ES-I3 (cell line): Measurements from ENCODE around the gene IRF1.

Source experiments
- H3K36me3 ChIP-seq: 2 replicates; pipeline ENCODE4 v1.6.1; 2013; ENCODE audit warnings: mild to moderate bottlenecking, low read length, control low read depth, moderate library complexity; ENCODE audit not compliant: insufficient read depth
- H3K4me1 ChIP-seq: 2 replicates; pipeline ENCODE4 v1.6.1; 2013; ENCODE audit warnings: mild to moderate bottlenecking, control low read depth, low read length; ENCODE audit not compliant: insufficient read depth
- H3K9ac ChIP-seq: 2 replicates; pipeline ENCODE4 v1.6.1; 2013; ENCODE audit warnings: low read depth, mild to moderate bottlenecking, low read length, moderate library complexity
- H3K9me3 ChIP-seq: 2 replicates; pipeline ENCODE4 v1.6.1; 2013; ENCODE audit warnings: mild to moderate bottlenecking, low read length, moderate library complexity; ENCODE audit not compliant: control insufficient read depth, insufficient read depth

Gene IRF1

GRCh38 chr5:132506094-132506692 lies 15.6 kb upstream of the IRF1 start:
- Histone ChIP-seq H3K4me1 (no peaks in the 10 kb centered on the region), H3K9me3 (peaks cover 3% of the 10 kb centered on the region), H3K9ac (no peak overlapping the region)

DNA sequence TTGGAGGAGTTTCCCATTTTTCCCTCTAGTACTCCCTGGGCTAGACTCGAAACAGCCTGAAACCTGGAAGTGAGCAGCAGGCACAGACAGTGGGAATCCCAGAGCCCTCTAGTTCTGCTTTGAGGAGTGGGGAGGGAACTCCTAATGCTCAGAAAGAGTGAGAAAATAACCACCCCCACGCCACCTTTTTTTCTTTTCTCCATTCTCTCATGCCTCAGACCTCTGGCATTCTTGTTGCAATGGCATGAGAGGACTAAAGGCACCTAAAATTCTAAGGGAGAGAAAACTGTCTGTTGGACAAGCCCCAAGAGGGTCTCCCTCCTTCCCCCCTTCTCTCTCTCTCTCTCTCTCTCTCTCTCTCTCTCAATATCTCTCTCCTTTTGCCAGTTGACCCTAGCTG lies 15.1 kb upstream of the IRF1 start:
- H3K9me3 ChIP-seq: peaks cover 3% of the 10 kb centered on the region
- no peaks in the 10 kb centered on the region for H3K36me3 ChIP-seq
- no peaks in the 10 kb centered on the region for H3K4me1 ChIP-seq
- no peak overlapping the region for H3K9ac ChIP-seq

More at GRCh38 chr5:132506094-132506692, 15.6 kb upstream of the IRF1 start:
- H3K36me3 ChIP-seq: no peaks in the 10 kb centered on the region

- Histone ChIP-seq H3K9ac (no peak overlapping the region), H3K9me3 (no peaks in the 10 kb centered on the region; the same call in 1 of the 2 replicates), H3K36me3 (no peaks in the 10 kb centered on the region), H3K4me1 (no peaks in the 10 kb centered on the region)
Measured at GRCh38 chr5:132504746-132505145, 14.2 kb upstream of the IRF1 start.

DNA sequence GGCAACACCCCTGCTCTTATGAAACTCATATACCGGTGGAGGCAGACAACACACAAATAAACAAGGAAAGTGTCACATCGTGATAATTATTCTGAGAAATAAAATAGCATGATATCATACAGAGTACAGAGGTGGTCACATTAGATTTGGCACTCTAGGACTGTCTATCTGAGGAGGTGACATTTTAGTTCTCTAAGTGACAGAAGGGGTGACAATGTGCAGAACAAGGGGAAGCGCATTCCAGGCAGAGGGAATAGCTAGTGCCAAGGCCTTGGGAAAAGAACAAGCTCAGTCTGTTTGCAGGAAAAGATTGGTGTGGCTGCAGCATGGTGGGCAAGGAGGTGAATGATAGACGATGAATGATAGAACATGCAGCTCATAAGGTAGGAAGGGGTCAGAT lies 12.7 kb upstream of the IRF1 start:
- H3K9me3 ChIP-seq: no peaks in the 10 kb centered on the region
- no peaks in the 10 kb centered on the region for H3K4me1 ChIP-seq
- H3K36me3 ChIP-seq: no peaks in the 10 kb centered on the region
- H3K9ac ChIP-seq: no peak overlapping the region

GRCh38 chr5:132501961-132502931 lies 11.7 kb upstream of the IRF1 start:
- H3K9ac ChIP-seq: no peak overlapping the region
- H3K4me1 ChIP-seq: no peaks in the 10 kb centered on the region; the same call in 1 of the 2 replicates
- no peaks in the 10 kb centered on the region for H3K9me3 ChIP-seq
- no peaks in the 10 kb centered on the region for H3K36me3 ChIP-seq

DNA sequence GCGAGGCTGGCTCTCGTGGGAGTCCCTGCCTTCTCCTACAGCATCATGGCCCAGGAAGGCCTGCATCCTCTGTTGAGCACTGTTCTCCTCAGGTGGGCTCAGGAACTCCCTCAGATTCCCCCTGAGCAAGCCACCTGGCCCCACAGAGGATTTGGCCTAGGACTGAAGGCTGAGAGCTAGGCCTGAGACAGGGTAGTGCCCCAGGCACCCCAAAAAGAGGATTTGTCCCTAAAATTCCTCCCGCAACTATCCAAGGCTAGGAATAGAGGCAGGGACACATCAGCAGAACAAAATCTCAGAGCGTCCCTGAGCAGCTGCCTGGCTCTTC lies 11.0 kb upstream of the IRF1 start:
- no peaks in the 10 kb centered on the region for H3K36me3 ChIP-seq
- H3K9ac ChIP-seq: no peak overlapping the region
- no peaks in the 10 kb centered on the region; the same call in 1 of the 2 replicates for H3K4me1 ChIP-seq
- H3K9me3 ChIP-seq: no peaks in the 10 kb centered on the region

GRCh38 chr5:132500931-132501628 lies 10.5 kb upstream of the IRF1 start:
- Histone ChIP-seq H3K36me3 (no peaks in the 10 kb centered on the region), H3K9ac (no peak overlapping the region), H3K9me3 (no peaks in the 10 kb centered on the region), H3K4me1 (no peaks in the 10 kb centered on the region; the same call in 1 of the 2 replicates)

GRCh38 chr5:132500244-132500930 lies 9.8 kb upstream of the IRF1 start:
- no peak overlapping the region for H3K9ac ChIP-seq
- peaks cover under 1% of the 10 kb centered on the region; the same call in 1 of the 2 replicates for H3K4me1 ChIP-seq
- H3K9me3 ChIP-seq: no peaks in the 10 kb centered on the region
- H3K36me3 ChIP-seq: no peaks in the 10 kb centered on the region

DNA sequence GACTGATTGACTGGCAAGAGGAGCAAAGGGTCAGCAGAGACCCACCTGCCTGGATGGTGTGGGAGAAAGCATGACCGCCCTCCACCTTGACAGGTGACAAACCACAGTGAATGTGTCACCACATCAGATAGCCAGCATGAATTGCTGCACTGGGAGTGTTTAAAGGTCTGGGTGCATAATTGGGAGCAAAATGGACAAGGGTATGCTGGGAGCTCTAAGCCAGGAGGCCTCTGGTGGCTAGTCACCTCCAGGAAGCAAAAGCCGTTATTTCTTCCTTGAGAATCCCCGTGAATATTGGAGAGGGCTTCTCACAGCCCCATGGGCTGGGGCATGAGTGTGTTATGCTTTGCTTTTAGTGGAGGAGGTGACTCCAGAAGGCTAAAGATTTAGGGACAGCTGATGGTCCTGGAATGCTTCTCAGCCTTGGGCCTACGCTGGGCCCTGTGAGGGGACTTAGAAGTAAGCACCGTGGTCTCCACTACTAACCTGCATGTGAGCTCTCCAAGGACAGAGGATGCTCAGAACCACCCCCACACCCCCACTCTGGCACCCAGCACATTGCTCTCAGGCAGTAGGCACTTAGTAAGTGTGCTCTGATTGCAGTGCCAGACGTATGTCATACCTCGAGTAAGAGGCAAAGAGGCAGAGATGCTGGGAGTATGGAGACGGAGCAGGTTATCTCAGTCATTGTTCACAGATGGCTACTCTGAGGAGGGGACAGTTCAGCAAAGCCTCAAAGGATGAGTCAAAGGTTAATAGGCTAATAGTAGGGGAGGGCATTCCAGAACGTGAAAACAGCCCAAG lies 9.1 kb upstream of the IRF1 start:
- no peak overlapping the region for H3K9ac ChIP-seq
- H3K36me3 ChIP-seq: no peaks in the 10 kb centered on the region
- H3K4me1 ChIP-seq: peaks cover 5% of the 10 kb centered on the region; the same call in 1 of the 2 replicates
- no peaks in the 10 kb centered on the region for H3K9me3 ChIP-seq

DNA sequence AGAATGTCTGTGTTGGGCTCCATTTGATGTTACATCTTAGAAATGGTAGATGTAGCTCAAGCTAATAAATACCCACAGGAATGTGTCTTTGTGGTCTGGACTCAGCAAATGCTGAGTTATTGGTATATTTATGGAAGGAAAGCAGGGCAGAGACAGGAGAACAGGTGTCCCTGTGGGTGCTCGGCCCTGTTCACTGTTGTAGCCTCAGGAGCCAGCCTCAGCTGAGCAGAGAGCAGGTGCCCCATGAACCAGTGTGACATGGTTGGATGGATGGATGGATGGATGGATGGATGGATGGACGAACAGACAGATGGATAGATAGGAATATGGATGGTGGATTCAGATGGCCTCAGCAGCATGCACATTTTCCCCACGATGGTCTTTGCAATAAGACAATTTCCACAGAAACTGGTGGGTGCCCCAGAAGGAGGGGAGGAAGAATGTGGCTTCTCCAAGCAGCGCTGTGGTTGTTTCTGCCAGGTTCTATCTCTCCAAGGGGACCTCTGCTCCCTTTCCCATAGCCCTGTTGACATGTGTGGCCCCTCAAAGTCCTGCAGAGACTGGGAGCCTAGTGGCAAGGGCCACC lies 8.2 kb upstream of the IRF1 start:
- Histone ChIP-seq H3K36me3 (no peaks in the 10 kb centered on the region), H3K4me1 (peaks cover 5% of the 10 kb centered on the region; the same call in 1 of the 2 replicates), H3K9ac (no peak overlapping the region), H3K9me3 (no peaks in the 10 kb centered on the region)

DNA sequence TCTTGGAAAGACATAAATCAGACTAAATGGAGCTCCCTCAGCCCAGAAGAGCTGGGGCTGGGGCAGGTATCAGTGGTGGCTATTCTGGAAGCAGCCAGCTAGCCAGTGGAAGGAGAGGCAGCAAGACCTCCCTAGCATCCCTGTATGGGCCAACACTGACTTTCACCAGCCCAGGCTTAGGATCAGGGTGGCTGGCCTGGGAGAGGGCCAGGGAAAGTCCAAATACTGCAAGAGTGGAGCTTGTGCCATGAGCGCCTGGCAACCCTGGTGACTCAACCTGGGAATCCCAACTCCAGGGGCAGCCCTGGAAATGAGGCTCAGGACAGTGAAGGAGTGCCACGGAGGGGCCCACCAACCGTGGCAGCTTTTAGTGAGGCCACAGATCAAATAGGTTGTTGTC lies 7.6 kb upstream of the IRF1 start:
- H3K4me1 ChIP-seq: peaks cover 5% of the 10 kb centered on the region; the same call in 1 of the 2 replicates
- no peak overlapping the region for H3K9ac ChIP-seq
- H3K9me3 ChIP-seq: no peaks in the 10 kb centered on the region
- H3K36me3 ChIP-seq: no peaks in the 10 kb centered on the region

- Histone ChIP-seq H3K4me1 (peaks cover 5% of the 10 kb centered on the region; the same call in 1 of the 2 replicates), H3K9ac (peak overlapping the region; percentile 96)
Measured at GRCh38 chr5:132497488-132497997, 7.0 kb upstream of the IRF1 start.

More at GRCh38 chr5:132497488-132497997, 7.0 kb upstream of the IRF1 start:
- Histone ChIP-seq H3K9me3 (no peaks in the 10 kb centered on the region), H3K36me3 (no peaks in the 10 kb centered on the region)
